Activated T-cell treated with anti-CD3 and anti-CD28 coated beads for 24 hours (primary cell): ENCODE data around the gene SYNE4.
A peak's percentile ranks its signal among the peaks of the same experiment; 100 is the strongest.

Experiments
- DNase-seq: peaks from one replicate; pipeline ENCODE4 v3.0.0-alpha.2; 2020; ENCODE audit warnings: low read depth

SYNE4 gene

GRCh38 chr19:36026091-36026876 lies 17.7 kb upstream of the SYNE4 start:
- DNase-seq = no peak

DNA sequence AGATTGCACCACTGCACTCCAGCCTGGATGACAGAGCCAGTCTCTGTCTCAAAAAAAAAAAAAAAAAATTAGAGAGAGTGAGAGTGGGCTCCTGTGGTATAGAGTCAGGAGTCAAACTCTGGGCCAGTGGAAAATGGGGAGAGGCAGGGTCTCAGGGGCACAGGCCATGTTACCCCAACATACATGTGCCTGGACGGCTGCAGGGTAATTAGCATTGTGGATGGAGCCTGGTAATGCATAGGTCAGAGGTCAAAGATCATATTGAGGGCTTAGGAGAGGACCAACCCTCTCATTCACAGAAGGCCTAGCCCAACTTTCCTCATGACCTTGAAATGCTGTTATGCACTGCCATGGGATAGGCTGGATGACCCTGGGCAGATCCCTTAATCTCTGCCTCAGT lies 16.9 kb upstream of the SYNE4 start:
- no peak for DNase-seq

DNA sequence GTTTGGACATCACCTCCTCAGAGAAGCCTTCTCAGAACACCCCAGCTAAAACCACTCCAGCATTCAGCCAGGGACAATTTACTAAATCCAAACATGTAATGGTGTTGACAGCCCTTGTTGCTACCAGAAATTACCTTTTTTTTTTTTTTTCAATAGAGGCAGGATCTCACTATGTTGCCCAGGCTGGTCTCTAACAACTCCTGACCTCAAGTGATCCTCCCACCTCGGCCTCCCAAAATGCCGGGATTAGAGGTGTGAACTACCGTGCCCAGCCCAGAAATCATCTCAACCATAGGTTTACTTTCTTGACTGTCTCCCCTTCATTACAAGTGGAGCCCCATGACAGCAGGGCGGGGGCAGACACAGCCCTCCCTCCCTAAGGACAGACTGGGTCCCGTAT lies 14.8 kb upstream of the SYNE4 start:
- DNase-seq = no peak

- no peak for DNase-seq
These were observed 10.6 kb upstream of the SYNE4 start for GRCh38 chr19:36019061-36019670.

GRCh38 chr19:36014012-36014924 lies 5.7 kb upstream of the SYNE4 start, which contains the start of gene ALKBH6:
Gene ALKBH6, minus strand, starts transcription at chr19:36014213. Its CDS starts 816 bp downstream, at chr19:36013397.
- DNase-seq = peak; percentile 99

DNA sequence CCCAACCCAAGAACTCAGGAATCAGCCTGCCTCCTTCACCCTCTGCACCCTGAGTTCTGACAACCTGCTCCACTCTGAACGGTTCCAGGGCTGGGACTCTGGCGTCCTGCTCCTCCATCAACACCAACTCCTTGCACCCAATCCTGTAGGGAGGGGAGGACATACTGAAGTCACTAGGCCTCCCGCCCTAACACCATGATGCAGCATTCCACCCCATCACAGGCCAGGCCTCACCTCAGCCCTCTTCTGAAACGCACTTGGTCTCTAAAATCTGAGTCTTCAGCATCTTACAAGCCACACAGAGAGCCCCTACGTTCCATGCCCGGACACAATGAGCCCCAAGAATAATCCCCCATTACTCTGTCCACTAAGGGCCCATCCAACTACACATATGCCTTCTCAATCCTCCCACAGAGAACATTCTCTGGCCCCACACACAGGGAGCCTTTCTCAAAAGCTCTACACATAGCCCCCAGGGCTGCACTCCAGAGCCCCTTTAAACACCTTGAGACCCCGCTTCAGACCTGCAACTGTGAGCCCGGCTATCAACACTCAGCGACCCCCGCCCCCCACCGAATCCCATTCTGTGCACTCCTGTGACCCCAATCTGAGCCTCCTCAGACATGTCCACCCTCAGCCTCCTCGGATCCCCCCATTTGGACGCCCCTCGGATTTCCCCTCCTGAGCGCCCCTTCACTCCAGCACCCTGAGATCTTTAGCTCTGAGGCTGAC lies 4.8 kb upstream of the SYNE4 start:
- peak; percentile 10 for DNase-seq

GRCh38 chr19:36010402-36010801 lies 1.8 kb upstream of the SYNE4 start:
- no peak for DNase-seq

- no peak for DNase-seq
These were observed 1.2 kb upstream of the SYNE4 start for GRCh38 chr19:36009633-36010379.

- DNase-seq = peak; percentile 44
These were observed 607 bp upstream of the SYNE4 start for GRCh38 chr19:36009220-36009619.

DNA sequence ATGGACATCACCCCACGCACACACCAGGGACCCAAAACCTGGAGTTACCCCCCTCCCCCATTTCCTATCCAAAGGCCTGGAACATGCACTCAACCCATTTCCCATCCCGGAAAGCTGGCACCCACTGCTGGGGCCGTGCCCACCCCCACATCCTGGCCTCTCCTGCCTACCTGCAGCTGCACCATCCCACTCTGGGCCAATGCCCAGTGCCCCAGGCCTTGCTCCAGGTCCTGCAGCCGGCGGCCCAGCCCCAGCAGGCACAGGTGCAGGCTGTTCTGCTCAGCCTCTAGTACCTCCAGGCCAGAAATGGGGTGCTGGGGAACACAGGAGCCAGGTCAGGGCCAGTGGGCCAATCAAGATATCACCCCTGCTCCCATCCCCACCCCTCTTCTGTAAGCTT lies 1.7 kb downstream of the SYNE4 start:
- no peak for DNase-seq

- no peak for DNase-seq
These were observed 5.3 kb downstream of the SYNE4 start for GRCh38 chr19:36003284-36003683.

DNA sequence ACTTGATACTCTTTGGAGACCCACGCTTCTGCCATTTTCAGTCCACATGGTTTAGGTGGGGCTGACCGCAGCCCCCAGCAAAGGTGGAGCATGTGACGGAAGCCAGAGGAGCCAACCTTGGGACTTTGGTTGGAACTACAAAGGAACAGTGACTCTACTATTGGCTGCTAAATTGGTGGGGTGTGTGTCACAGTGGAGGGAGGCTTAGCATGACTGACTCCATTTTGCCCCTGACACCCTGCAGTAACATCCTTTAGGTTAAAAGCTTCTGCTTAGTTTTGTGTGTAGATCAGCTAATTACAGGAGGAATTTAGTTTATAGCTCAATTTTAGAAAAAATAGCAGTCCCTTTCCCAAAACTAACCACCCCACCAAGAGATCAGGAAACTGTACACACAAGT lies 7.0 kb downstream of the SYNE4 start:
- no peak for DNase-seq

GRCh38 chr19:35996777-35997176 lies 11.8 kb downstream of the SYNE4 start:
- no peak for DNase-seq

GRCh38 chr19:35995048-35995993 lies 13.3 kb downstream of the SYNE4 start, which contains the start of gene SDHAF1:
Gene SDHAF1, plus strand, starts transcription at chr19:35995188. Its CDS starts 87 bp downstream, at chr19:35995275.
- DNase-seq = peak; percentile 92

- no peak for DNase-seq
These were observed 14.6 kb downstream of the SYNE4 start for GRCh38 chr19:35993923-35994598.

GRCh38 chr19:35992907-35993765 lies 15.5 kb downstream of the SYNE4 start:
- DNase-seq = no peak

DNA sequence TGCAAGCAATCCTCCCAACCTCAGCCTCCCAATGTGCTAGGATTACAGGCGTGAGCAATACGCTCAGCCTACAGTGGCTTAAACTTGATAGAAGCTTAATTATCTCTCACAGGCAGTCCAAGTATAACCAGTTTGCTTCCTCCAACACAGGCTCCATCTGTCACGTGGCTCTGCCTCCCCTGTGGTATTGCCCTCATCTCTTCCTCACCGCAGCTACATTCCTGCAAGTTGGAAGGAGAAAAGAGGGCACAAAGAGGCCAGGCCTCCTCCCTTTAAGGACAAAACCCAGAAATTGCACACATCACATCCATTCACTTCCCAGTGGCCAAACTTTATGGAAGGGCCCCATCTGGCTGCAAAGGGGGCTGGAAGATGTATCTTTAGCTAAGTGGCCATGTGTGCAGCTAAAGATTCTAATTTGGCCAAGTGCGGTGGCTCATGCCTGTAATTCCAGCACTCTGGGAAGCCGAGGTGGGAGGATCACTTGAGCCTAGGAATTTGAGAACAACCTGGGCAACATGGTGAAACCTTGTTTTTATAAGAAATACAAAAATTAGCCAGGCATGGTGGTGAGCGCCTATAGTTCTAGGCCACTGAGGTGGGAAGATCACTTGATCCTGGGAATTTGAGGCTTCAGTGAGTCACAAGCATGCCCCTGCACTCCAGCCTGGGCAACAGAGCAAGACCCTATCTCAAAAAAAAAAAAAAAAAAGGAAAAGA lies 16.7 kb downstream of the SYNE4 start:
- no peak for DNase-seq
